Measurements from ENCODE around the gene FAM81B. TPM values are rescaled to one million over a fixed set of nuclear protein-coding genes. Genes with fewer than 3 reads are reported as not detected.

Gene FAM81B
- polyA plus RNA-seq, 1 donor (not counting 4 experiments of a cell fraction or from before 2014, with no cell fraction given), result not detected

GRCh38 chr5:95445442-95445841 is 54.3 kb downstream of the FAM81B start:
- peaks cover 20% of the 10 kb centered on the region for H3K4me1 ChIP-seq (ENCODE audit: control insufficient read depth, extremely low read depth, insufficient read depth, low read length)
- H3K27me3 ChIP-seq (ENCODE audit: control insufficient read depth, extremely low read depth, insufficient read depth, low read length), result peaks cover 13% of the 10 kb centered on the region
- H3K4me2 ChIP-seq (ENCODE audit: control insufficient read depth, extremely low read depth, insufficient read depth, low read depth, low read length), result peak overlapping the region; percentile 38
- TF ChIP-seq EZH2 (IDR thresholded peaks at IDR 0.05; ENCODE audit: low read length), result no peak
- no peak for TF ChIP-seq CTCF (optimal IDR thresholded peaks at IDR 0.05 in 1 of 3, IDR thresholded peaks at IDR 0.05 in 1 of 3, conservative IDR thresholded peaks at IDR 0.05 in 1 of 3; ENCODE audit: extremely low read depth in 1 of 3, insufficient read depth in 2 of 3, low read length in 3 of 3)
- H4K20me1 ChIP-seq (ENCODE audit: control insufficient read depth, extremely low read depth, insufficient read depth, low read length), result no peaks in the 10 kb centered on the region
- no peak overlapping the region for H3K4me3 ChIP-seq (ENCODE audit: control insufficient read depth in 2 of 3, extremely low read depth in 1 of 3, insufficient read depth in 2 of 3, low read depth in 1 of 3, low read length in 3 of 3)
- no peak overlapping the region for H3K9ac ChIP-seq (ENCODE audit: control insufficient read depth, extremely low read depth, insufficient read depth, low read length)
- no peaks in the 10 kb centered on the region for H3K79me2 ChIP-seq (ENCODE audit: control insufficient read depth, insufficient read depth, low read length)
- FAIRE-seq (no peak), DNase-seq (ENCODE audit: low read depth, low spot score) (no peak)
- dilution Hi-C loops (cut with MboI; ENCODE audit: extremely low pct_ligation_motif_present, low sequenced_read_pairs), result no loop called here
- H2AFZ ChIP-seq (ENCODE audit: control insufficient read depth, low read length), result no peak overlapping the region
- H3K9me3 ChIP-seq (ENCODE audit: control insufficient read depth, low read depth, low read length), result no peaks in the 10 kb centered on the region
- H3K36me3 ChIP-seq (ENCODE audit: control insufficient read depth in 2 of 2, extremely low read depth in 1 of 2, insufficient read depth in 2 of 2, low read length in 2 of 2), result no peaks in the 10 kb centered on the region
- H3K27ac ChIP-seq (ENCODE audit: control insufficient read depth, insufficient read depth, low read length), result peak overlapping the region; percentile 23
- H3K9me1 ChIP-seq (ENCODE audit: control insufficient read depth, extremely low read depth, insufficient read depth, low read length), result no peaks in the 10 kb centered on the region

DNA sequence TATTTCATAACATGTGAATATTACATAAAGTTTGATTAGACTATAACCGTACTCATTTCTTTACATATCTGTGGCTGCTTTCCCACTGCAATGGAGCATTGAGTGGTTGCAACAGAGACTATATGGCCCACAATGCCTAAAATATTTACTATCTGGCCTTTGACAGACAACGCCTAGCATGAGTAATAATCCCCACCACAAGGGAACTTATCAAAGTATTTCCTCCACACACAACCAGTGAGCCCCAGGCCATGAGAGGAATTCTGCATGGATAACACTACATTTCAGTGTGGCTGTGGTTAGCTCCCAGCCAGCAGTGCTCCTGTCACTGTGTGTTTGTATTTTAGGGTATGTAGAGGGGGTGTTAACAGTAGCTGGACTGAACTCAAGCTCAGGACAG is 54.8 kb downstream of the FAM81B start:
- Histone ChIP-seq H3K36me3 (ENCODE audit: control insufficient read depth in 2 of 2, extremely low read depth in 1 of 2, insufficient read depth in 2 of 2, low read length in 2 of 2) (no peaks in the 10 kb centered on the region), H3K27ac (ENCODE audit: control insufficient read depth, insufficient read depth, low read length) (peak overlapping the region; percentile 23), H3K27me3 (ENCODE audit: control insufficient read depth, extremely low read depth, insufficient read depth, low read length) (peaks cover 7% of the 10 kb centered on the region), H2AFZ (ENCODE audit: control insufficient read depth, low read length) (no peak overlapping the region), H4K20me1 (ENCODE audit: control insufficient read depth, extremely low read depth, insufficient read depth, low read length) (no peaks in the 10 kb centered on the region), H3K9me1 (ENCODE audit: control insufficient read depth, extremely low read depth, insufficient read depth, low read length) (no peaks in the 10 kb centered on the region), H3K79me2 (ENCODE audit: control insufficient read depth, insufficient read depth, low read length) (no peaks in the 10 kb centered on the region), H3K4me2 (ENCODE audit: control insufficient read depth, extremely low read depth, insufficient read depth, low read depth, low read length) (peak overlapping the region; percentile 38), H3K9me3 (ENCODE audit: control insufficient read depth, low read depth, low read length) (no peaks in the 10 kb centered on the region), H3K9ac (ENCODE audit: control insufficient read depth, extremely low read depth, insufficient read depth, low read length) (no peak overlapping the region), H3K4me3 (ENCODE audit: control insufficient read depth in 2 of 3, extremely low read depth in 1 of 3, insufficient read depth in 2 of 3, low read depth in 1 of 3, low read length in 3 of 3) (no peak overlapping the region), H3K4me1 (ENCODE audit: control insufficient read depth, extremely low read depth, insufficient read depth, low read length) (peaks cover 18% of the 10 kb centered on the region)
- TF ChIP-seq CTCF (optimal IDR thresholded peaks at IDR 0.05 in 1 of 3, IDR thresholded peaks at IDR 0.05 in 1 of 3, conservative IDR thresholded peaks at IDR 0.05 in 1 of 3; ENCODE audit: extremely low read depth in 1 of 3, insufficient read depth in 2 of 3, low read length in 3 of 3) (no peak), EZH2 (IDR thresholded peaks at IDR 0.05; ENCODE audit: low read length) (no peak)
- dilution Hi-C loops (cut with MboI; ENCODE audit: extremely low pct_ligation_motif_present, low sequenced_read_pairs), result no loop called here
- peak; percentile 85 for FAIRE-seq
- peak; percentile 63 for DNase-seq (ENCODE audit: low read depth, low spot score)
